HG03045 (cell line): Measurements from ENCODE around the gene LRGUK.

Experiments used
- ATAC-seq: cut with Tn5 transposase; IDR thresholded peaks from one replicate; pipeline ENCODE4 v1.9.1; 2021; ENCODE audit warnings: mild to moderate bottlenecking, moderate library complexity; ENCODE audit not compliant: unreplicated experiment

The LRGUK gene

GRCh38 chr7:134182078-134182477, 54.9 kb downstream of the LRGUK start:
- ATAC-seq = no peak

DNA sequence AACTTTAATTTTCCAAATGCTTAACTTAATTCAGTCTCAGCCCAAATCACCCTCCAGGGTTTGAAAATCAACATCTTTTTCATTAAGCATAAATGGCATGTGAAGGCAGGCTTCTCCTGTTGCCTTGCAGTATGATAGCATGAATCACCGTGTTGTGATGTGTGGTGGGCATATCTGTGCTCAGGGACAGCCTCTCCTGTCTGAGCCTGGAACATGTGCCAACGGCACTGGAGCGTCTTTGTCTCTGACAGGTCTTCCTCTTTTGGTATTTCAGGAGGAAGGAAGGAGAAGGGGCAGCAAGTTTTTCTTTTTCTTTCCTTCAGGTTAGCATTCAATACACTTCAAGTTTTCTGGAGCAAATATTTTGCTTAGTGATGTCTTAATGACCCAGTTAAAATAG, 57.6 kb downstream of the LRGUK start:
- no peak for ATAC-seq

- no peak for ATAC-seq
These were observed 58.9 kb downstream of the LRGUK start for GRCh38 chr7:134186027-134186426.

DNA sequence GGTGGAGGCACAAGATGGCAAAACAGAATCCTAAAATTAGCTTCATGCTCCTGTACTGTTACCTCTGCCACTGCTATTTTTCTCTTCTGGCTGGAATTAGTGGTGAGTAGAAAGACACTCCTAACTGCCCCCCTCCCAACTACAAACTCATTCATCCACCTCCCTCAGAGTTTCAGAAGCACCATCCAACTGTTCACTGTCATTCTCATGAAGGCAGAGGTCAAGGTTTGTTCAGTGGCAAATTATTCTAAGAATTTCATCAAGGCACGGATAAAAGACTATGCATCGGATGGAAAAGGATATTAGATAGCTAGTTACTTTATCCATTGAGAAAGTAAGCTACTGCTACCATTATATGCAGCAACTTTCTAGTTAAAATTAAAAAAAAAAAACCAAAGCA, 59.7 kb downstream of the LRGUK start:
- ATAC-seq = no peak

DNA sequence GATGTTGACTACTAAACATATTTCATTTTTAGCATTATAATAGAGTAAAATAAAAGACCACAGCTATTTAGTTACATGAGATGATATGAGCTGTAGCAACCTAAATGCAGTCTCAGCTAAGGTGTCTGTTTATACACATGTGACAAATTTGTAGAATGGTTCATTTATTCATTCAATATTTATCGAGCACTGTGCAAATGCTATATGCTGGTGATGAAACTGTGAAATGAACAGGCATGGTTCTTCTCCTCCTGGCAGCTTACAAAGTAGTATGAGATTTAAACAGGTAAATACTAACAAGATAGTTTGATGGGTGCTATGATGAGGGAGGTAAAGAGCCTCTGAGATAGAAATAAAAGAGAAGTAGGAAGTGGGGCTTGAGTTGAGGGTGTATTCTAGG, 60.8 kb downstream of the LRGUK start:
- no peak for ATAC-seq

- no peak for ATAC-seq
These were observed 61.2 kb downstream of the LRGUK start for GRCh38 chr7:134188311-134188710.

- ATAC-seq = no peak
These were observed 62.4 kb downstream of the LRGUK start for GRCh38 chr7:134189559-134189958.

DNA sequence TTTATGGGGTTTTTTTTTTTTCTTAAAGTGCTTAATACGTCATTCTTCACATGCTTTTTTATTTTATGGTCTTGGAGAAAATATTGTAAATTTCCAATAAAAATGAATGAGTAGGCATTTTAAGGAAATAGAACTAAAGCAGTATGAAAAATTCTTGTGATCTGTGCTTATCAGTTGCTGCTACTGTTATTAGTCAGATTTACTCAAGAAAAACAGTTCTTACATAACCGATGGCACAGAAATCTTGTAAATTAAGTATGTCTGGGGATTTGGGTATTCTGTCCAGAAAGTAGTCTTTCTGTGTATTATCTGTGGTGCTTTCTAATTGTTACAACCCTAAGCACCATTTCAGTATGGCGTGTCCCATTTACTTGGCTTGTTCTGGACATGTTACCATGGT, 64.7 kb downstream of the LRGUK start:
- ATAC-seq = no peak

DNA sequence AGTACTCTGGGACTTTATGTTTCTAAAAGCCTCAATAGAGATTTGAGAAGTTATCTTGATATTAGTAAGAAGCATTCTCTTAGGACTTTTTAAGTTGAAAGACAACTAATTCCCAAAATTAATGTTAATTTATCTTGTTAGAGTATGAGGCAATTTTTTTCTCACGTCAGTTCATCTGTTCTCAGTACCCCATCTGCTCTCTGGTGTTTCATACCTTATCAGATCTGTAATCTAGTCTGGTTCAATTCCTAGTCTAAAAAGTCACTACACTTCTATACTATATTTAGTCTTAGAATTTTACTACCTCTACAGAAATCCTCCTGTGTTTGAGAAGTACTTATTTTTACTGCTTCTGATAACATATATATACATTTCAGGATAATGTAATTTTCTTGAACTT, 66.1 kb downstream of the LRGUK start:
- ATAC-seq = no peak

- no peak for ATAC-seq
These were observed 68.1 kb downstream of the LRGUK start for GRCh38 chr7:134195252-134195651.

DNA sequence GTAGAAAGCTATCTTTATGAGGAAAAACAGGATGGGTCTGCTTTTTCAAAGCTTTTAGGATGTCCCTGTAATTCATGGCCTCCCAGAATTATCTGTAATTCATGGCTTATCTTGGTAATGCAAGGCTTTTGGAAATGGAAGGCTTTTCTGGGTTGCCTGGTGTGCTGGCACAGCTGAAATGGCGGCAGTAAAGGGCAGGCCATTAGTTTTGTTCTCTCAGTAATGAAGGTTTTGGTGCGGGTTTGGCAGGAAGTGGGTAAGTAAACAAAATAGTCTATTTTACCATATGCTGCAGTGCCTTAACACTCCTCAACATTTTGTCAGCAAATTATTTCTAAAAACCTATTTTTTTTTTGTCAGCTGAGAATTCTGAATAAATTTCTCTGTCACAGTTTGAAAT, 69.3 kb downstream of the LRGUK start:
- ATAC-seq = no peak

GRCh38 chr7:134197345-134197744, 70.2 kb downstream of the LRGUK start:
- ATAC-seq = no peak

DNA sequence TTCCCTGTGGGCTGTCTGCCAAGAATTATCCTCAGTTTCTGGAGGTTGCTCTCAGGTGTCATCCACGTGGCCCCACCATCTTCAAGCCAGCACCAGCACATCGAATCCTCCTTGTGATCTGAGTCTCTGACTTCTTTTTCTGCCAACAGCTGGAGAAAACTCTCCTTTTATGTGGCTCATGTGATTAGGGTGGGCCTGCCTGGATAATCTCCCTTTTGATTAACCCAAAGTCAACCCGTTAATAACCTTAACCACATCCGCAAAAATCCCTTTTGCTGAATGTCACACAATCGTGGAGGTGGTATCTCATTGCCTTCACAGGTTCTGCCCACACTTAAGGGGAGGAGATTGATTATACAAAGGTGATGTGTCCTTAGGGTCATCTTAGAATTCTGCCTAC, 73.8 kb downstream of the LRGUK start:
- no peak for ATAC-seq

DNA sequence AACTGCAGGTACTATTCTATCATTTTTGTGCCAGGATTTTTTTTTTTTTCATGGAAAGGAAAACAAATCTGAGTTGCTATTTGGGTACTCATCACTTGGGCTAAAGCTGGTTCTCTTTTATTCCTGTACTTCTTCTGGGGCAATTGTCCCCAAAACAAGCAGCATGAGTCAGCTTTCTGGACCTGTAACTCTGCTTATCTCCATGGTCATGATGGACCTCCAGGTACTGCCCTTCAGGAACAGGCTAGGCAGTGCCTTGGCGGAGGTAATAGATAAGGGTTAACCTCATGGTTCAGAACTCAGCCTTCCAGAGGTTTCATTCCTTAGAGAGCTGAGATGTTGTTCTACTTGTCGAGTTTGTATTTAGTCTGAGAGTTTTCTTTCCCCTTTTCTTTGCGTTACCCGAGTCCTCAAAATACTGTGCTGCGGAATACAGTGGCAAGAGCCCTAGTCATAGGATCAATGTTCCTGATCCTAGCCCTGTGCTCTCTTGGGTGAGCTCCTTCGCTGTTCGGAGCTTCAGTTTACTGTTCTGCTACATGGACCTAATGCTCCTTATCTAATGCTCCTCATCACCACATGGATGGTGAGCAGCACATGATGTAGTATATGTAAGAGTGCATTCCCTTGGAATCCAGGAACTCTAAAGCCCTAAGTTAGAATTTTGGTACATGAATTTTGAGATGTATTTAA, 74.6 kb downstream of the LRGUK start:
- ATAC-seq = no peak

GRCh38 chr7:134203186-134203889, 76.2 kb downstream of the LRGUK start:
- no peak for ATAC-seq

DNA sequence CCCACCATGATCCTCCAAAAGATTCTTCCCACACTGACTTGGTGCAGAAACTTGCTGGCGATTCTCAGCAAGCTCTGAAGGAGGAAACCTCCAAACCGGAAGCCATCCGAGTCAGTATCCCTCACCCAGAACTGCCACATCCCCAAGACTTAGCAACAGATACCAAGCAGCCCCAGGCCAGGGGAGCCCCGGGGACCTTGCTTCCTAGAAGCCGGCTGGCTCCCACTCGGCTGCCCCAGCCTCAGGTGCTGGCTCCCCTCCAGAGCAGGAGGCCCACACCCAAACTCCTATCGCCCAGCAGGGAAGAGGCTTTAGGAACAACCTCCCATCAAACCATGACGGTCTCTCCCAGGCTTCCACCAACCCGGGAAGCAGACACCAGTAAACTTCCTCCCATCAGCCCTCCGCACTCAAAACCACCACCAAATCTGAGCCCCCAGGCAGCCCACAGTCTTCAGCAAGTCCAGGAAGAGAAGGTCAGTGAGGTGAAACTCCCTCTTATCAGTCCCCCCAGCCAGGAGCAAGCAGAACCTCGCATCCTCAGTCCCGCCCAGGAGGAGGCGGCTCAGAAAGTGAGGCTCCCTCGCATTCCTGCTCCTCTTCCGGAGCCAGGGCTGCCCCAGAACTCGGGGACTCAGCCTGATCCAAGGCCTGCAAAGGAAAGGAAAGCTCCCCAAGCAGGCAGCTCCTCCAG, 82.3 kb downstream of the LRGUK start:
- ATAC-seq = no peak

- no peak for ATAC-seq
These were observed 83.1 kb downstream of the LRGUK start for GRCh38 chr7:134210227-134210626.

DNA sequence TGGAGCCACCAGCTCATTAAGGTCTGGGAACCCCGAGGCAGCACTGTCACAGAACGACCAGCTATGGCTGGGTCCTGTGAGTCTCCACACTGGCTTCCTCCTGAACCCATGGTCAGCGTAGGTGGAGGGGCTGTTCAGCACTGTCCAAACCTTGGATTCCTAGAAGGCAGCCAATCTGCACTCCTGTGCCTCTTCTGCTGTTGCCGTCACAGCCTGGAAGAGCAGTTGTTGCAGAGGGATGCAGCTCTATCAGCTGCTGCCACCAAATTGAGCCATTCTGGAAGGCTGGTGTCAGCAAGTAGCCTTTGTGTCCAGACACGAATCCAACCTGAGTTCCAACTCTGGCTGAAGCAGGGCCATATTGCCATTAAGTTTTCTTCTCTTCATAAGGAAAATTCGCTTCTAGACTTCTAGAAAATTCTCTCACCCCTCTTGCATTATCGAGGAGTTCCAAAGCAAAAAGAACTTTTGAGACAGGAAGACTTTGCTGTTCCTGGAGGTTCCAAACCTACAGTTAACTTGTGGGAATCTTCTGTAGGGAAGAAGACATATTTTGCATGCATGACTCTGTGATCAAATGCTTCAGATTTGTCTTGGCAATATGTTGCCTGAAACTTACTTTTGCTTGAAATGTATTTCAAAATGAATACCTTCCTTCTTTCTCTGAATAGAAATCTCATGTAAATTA, 84.0 kb downstream of the LRGUK start:
- no peak for ATAC-seq

- ATAC-seq = no peak
These were observed 84.7 kb downstream of the LRGUK start for GRCh38 chr7:134211817-134212216.

GRCh38 chr7:134212576-134213546, 85.7 kb downstream of the LRGUK start:
- no peak for ATAC-seq
